Activated CD8-positive, alpha-beta memory T cell treated with anti-CD3 and anti-CD28 coated beads, Interleukin-2, amount 50 U/mL, for 1 hour (primary cell): ENCODE measurements around the gene LAMB1.

Experiments used
- DNase-seq: peaks from one replicate; pipeline ENCODE4 v3.0.0-alpha.2; 2020; ENCODE audit errors: extremely low read depth

LAMB1 gene

DNA sequence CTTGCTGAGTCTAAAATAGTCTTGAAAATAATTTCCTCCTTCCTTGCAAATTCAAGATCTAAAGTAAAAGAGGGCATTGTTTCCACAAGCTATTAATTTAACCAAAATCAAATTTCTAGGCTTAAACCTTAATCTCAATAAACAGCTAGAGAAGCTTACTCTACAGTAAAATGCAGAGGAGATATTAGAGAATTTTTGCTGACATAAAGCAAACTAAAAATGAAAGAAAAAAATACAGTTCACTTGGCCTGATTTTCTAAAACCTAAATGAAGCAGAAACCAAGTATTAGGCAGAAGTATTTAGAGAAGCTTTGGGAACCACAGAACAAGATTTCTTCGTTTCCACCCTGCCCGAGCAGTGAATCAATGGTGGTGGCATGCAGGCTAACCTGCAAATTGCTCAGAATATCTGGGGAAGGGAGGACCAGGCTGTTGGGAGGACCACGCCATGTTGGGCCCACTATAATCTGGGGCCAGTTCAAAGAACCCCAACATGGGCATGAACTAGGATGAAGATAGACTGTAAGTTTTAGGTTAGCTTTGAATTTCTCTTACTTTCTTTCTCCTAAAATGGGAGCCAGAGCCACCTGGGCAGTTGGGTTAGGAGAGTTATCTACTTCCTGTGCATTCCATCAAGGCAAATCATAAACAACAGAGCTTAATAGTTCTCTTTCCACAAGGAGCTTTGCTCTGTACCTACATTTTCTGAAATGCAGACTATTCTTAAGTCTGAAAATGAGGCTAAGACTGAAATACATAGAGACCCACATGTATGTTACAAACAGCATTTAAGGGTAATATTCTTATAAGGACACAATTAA is 4.1 kb downstream of the LAMB1 start:
- no peak for DNase-seq

DNA sequence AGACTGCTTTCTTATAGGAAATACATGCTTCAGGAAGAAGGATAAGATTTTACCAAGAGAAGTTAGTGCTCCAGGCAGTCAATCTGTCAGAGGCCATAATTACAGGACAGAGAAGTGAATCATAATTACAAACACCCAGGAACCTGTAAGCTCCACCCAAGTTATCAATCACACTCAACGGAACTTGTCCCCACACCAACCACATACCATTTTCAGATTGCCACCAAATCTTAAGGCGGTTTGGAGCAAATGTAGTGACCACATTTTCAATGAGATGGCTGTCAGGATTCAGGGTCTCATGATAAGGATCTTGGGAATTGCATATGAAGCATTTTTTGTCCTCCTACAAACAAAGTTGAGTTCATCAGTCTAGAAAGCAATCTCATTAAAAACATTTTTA is 4.8 kb downstream of the LAMB1 start:
- no peak for DNase-seq

DNA sequence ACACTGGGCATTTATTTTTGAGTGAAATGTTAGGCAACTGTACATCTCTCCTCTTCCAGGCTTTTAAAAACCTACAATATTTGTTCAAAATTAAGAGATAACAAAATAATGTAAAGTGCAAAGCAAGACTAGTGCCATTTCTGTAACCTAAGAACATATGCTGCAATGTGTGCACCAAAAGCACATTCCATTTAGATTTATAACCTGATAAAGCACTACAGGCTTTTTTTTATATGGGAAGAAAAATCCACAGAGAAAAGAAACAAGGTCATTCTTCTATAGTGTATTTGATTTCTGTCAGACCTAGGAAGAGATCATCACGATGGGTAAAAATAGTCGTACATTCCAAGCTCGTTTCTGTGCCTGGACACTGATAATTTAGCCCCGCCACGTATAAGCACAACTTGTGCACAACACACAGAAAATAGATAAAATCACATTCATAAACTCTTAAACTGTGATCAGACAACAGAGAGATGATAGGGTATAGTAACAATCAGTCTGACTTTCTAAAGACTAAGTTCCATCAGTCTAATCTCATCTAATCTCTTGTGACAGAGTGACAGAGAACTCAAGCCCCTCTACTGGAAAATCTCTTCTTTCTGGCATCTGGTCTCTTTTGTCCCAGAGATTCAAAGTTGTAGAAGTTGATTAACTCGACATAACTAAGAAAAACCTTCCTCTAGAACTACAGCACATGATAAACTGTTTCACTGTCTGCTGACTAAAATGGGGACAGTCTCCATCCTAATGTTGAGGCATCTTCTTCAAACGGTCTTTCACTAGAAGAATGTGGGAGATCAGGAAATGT is 6.7 kb downstream of the LAMB1 start:
- DNase-seq, result no peak

- no peak for DNase-seq
Observed at GRCh38 chr7:107995184-107996071, 7.5 kb downstream of the LAMB1 start.

GRCh38 chr7:107994421-107995030 is 8.4 kb downstream of the LAMB1 start:
- DNase-seq, result no peak

DNA sequence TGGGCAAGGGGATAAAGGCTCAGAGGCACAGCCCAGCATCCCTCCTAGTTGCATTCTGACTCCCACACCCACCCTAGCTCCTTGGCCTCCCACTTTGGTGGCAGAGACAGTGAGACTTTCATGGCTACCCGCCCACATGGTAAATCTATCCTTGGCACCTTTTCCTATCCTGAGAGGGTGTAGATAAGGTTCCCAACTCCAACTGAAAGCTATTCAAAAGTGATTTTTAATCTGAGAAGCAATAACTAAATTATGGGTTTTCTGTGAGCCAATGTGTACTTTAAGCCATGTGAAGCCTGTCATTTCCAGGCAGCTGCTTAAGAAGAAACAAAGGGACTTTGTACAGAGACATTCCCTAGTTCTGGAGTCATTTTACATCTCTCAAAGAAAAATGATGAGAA is 9.1 kb downstream of the LAMB1 start:
- DNase-seq, result no peak

- no peak for DNase-seq
Observed at GRCh38 chr7:107989618-107990373, 13.2 kb downstream of the LAMB1 start.

DNA sequence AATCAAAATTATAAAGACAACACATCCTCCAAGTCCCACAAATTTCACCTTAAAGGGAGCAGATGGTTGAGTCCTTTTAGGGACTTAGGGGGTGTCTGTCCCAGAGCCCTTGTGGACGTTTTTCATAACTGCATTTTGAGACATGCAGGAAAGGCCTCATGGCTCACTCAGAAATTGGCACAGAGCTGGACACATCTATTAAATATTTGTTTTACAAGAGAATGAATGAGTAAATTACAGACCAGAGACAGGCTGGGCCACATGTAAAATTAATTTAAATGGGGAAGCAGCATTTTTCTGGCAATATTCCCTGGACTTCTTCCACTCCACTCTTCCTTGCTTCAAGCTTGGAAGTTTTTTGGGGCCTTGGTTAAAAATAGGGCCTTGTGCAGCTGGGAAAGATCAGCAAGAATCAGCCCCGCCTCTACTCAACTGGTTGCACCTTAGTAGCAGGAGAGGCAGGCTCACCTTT is 20.0 kb downstream of the LAMB1 start:
- DNase-seq, result no peak

GRCh38 chr7:107982042-107982840 is 20.7 kb downstream of the LAMB1 start:
- DNase-seq, result no peak

DNA sequence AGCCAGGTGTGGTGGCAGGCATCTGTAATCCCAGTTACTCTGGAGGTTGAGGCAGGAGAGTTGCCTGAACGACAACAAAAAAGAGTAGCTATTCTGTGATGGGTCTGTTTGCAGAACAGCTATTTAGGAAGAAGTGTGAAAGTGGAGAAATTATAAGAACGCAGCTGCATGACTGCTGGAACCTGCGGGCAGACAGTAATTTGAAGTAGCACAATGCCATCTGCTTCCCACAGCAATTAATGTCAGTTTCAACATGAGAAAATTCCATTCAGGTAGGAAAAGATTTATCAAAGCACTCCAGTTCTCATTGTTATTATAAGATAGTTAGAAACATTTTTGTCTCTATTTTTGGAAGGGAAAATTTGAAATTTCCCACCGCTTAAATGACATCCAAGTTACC is 21.5 kb downstream of the LAMB1 start:
- no peak for DNase-seq

DNA sequence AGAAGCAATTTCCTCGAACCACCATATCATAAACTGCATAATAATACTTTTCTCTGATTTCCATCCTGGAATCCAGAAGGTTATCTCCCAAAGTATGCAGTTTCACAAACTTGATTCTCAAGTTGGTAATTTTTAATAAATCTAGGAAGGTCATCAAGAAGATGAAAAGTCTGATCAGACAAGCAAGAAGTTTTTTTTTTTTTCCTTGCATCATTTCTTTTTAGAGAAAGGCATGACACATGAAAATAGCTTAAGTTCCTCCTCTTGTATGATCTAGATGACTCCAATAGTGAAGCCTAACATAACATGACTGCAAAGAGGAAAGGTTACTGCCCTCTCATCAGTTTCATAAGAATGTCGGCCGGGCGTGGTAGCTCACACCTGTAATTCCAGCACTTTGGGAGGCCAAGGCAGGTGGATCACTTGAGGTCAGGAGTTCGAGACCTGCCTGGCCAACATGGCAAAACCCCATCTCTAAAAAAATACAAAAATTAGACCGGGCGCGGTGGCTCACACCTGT is 22.2 kb downstream of the LAMB1 start:
- no peak for DNase-seq

GRCh38 chr7:107980171-107980570 is 22.8 kb downstream of the LAMB1 start:
- no peak for DNase-seq

- no peak for DNase-seq
Observed at GRCh38 chr7:107978815-107979408, 24.0 kb downstream of the LAMB1 start.

- no peak for DNase-seq
Observed at GRCh38 chr7:107977048-107977447, 25.9 kb downstream of the LAMB1 start.

- DNase-seq, result no peak
Observed at GRCh38 chr7:107976620-107977019, 26.3 kb downstream of the LAMB1 start.

GRCh38 chr7:107975394-107976013 is 27.5 kb downstream of the LAMB1 start:
- no peak for DNase-seq

- DNase-seq, result no peak
Observed at GRCh38 chr7:107973861-107974260, 29.1 kb downstream of the LAMB1 start.

- DNase-seq, result no peak
Observed at GRCh38 chr7:107972941-107973376, 30.0 kb downstream of the LAMB1 start.

DNA sequence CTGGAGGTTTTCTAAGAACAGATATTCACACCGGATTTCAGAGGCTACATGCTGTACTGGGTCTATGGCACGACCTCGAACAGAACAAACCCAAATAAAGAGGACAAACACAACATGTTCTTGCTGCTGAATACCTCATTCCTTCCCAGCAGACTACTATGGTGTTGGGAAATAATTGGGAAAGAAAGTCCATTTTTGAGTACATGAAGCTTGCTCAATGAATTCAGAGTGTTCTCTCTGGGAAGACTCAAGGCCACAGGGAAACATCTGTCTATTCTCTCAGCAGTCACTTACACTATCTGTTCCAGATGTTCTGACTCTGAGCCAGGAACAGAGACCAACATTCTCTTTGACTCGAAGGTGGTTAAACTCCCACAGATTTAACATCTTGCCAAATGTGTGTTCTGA is 30.9 kb downstream of the LAMB1 start:
- no peak for DNase-seq
